Measurements from ENCODE around the gene DSPP. TPM values are rescaled to one million over a fixed set of nuclear protein-coding genes. Genes with fewer than 3 reads are reported as not detected.

Gene DSPP
- total RNA-seq = not detected

- no peaks in the 10 kb centered on the region for H3K27me3 ChIP-seq
- intact Hi-C loops (cut with DNase I) = no loop called here
- no peak within 1 kb of the TSS for H3K4me3 ChIP-seq
- no peaks in the 10 kb centered on the region for H3K4me1 ChIP-seq
- DNase-seq (ENCODE audit: extremely low spot score) = no peak
- no peak for TF ChIP-seq EP300 (IDR thresholded peaks at IDR 0.05)
- no peak for TF ChIP-seq POLR2AphosphoS5 (IDR thresholded peaks at IDR 0.05)
- TF ChIP-seq POLR2A (IDR thresholded peaks at IDR 0.05; ENCODE audit: low read depth) = no peak
- no peak for TF ChIP-seq CTCF (IDR thresholded peaks at IDR 0.05)
- no peaks in the 10 kb centered on the region for H3K36me3 ChIP-seq
- 89% methylated on average over 4 of the region's 4 CpGs for WGBS
- H3K9me3 ChIP-seq = no peaks in the 10 kb centered on the region
- H3K27ac ChIP-seq (replicated peaks in 1 of 4) = no peak within 1 kb of the TSS
Observed at GRCh38 chr4:87608229-87608628, at the start of gene DSPP. TSS of gene DSPP (plus strand) at chr4:87608529. CDS start at chr4:87610909, 2,380 bp downstream.

GRCh38 chr4:87559090-87559837 lies 49.1 kb upstream of the DSPP start:
- H3K4me3 ChIP-seq = no peak overlapping the region
- no peak overlapping the region for H3K27ac ChIP-seq (replicated peaks in 1 of 4)
- 45% methylated on average over 8 of the region's 8 CpGs for WGBS
- no peaks in the 10 kb centered on the region for H3K9me3 ChIP-seq
- no peak for DNase-seq (ENCODE audit: extremely low spot score)
- no peaks in the 10 kb centered on the region for H3K27me3 ChIP-seq
- H3K36me3 ChIP-seq = no peaks in the 10 kb centered on the region
- TF ChIP-seq EP300 (IDR thresholded peaks at IDR 0.05) (no peak), CTCF (IDR thresholded peaks at IDR 0.05) (no peak), POLR2A (IDR thresholded peaks at IDR 0.05; ENCODE audit: low read depth) (no peak), POLR2AphosphoS5 (IDR thresholded peaks at IDR 0.05) (peak in 1 of 2 donors; percentile 14)
- H3K4me1 ChIP-seq = peaks cover 0 to 11% (median 0%) of the 10 kb centered on the region in 4 donors
- intact Hi-C loops (cut with DNase I) = no loop called here

GRCh38 chr4:87560802-87561201 lies 47.5 kb upstream of the DSPP start:
- peaks cover 0 to 10% (median 0%) of the 10 kb centered on the region in 4 donors for H3K4me1 ChIP-seq
- H3K4me3 ChIP-seq = no peak overlapping the region
- no peaks in the 10 kb centered on the region for H3K27me3 ChIP-seq
- no peaks in the 10 kb centered on the region for H3K36me3 ChIP-seq
- intact Hi-C loops (cut with DNase I) = no loop called here
- H3K9me3 ChIP-seq = no peaks in the 10 kb centered on the region
- no peak for DNase-seq (ENCODE audit: extremely low spot score)
- TF ChIP-seq POLR2AphosphoS5 (IDR thresholded peaks at IDR 0.05) = no peak
- TF ChIP-seq POLR2A (IDR thresholded peaks at IDR 0.05; ENCODE audit: low read depth) = no peak
- TF ChIP-seq EP300 (IDR thresholded peaks at IDR 0.05) = no peak
- TF ChIP-seq CTCF (IDR thresholded peaks at IDR 0.05) = no peak
- WGBS = 95% methylated on average over 2 of the region's 2 CpGs
- H3K27ac ChIP-seq (replicated peaks in 1 of 4) = no peak overlapping the region

- WGBS = 88% methylated on average over 4 of the region's 4 CpGs
- TF ChIP-seq POLR2AphosphoS5 (IDR thresholded peaks at IDR 0.05) (no peak), POLR2A (IDR thresholded peaks at IDR 0.05; ENCODE audit: low read depth) (no peak), EP300 (IDR thresholded peaks at IDR 0.05) (no peak)
- Histone ChIP-seq H3K9me3 (no peaks in the 10 kb centered on the region), H3K4me1 (no peaks in the 10 kb centered on the region), H3K36me3 (no peaks in the 10 kb centered on the region), H3K4me3 (no peak overlapping the region), H3K27ac (replicated peaks in 1 of 4) (no peak overlapping the region), H3K27me3 (no peaks in the 10 kb centered on the region)
- no peak for DNase-seq (ENCODE audit: extremely low spot score)
- intact Hi-C loops (cut with DNase I) = no loop called here
Observed at GRCh38 chr4:87565746-87566145, 42.6 kb upstream of the DSPP start.

- Histone ChIP-seq H3K27ac (replicated peaks in 1 of 4) (no peak overlapping the region), H3K4me1 (no peaks in the 10 kb centered on the region), H3K36me3 (no peaks in the 10 kb centered on the region), H3K4me3 (no peak overlapping the region), H3K27me3 (no peaks in the 10 kb centered on the region), H3K9me3 (no peaks in the 10 kb centered on the region)
- intact Hi-C loops (cut with DNase I) = no loop called here
- 65% methylated on average over 2 of the region's 2 CpGs for WGBS
- DNase-seq (ENCODE audit: extremely low spot score) = no peak
- TF ChIP-seq POLR2A (IDR thresholded peaks at IDR 0.05; ENCODE audit: low read depth) (no peak), POLR2AphosphoS5 (IDR thresholded peaks at IDR 0.05) (no peak), CTCF (IDR thresholded peaks at IDR 0.05) (no peak), EP300 (IDR thresholded peaks at IDR 0.05) (no peak)
Observed at GRCh38 chr4:87566276-87566675, 42.1 kb upstream of the DSPP start.
